HL-60 (cell line): ENCODE measurements around the gene FAAP24.

Experiments
- DNase-seq, 2 experiments: peaks; one replicate each; pipeline ENCODE4 v3.0.0-alpha.2; 2010 to 2020; ENCODE audit warnings: low read depth in 1 of 2, low spot score in 1 of 2
- H3K27ac ChIP-seq: fragments of 250-450 bp; sonication (Bioruptor Pico); replicated peaks from 2 replicates; pipeline ENCODE4 v1.5.1; 2020; ENCODE audit warnings: mild to moderate bottlenecking, moderate library complexity
- H3K27me3 ChIP-seq: fragments of 250-450 bp; sonication (Bioruptor Pico); 2 replicates; pipeline ENCODE4 v1.5.1; 2021; ENCODE audit warnings: mild to moderate bottlenecking, moderate library complexity; ENCODE audit not compliant: insufficient read depth, poor library complexity, severe bottlenecking
- H3K4me3 ChIP-seq: replicated peaks from 2 replicates; pipeline ENCODE4 v1.5.1; 2011; ENCODE audit warnings: mild to moderate bottlenecking, control low read depth, low read length; ENCODE audit not compliant: insufficient read depth
- CTCF ChIP-seq: IDR thresholded peaks from one replicate; pipeline ENCODE4 v1.5.1; 2011; ENCODE audit warnings: low read length, control low read depth, inconsistent platforms; ENCODE audit not compliant: insufficient read depth
- GABPA ChIP-seq: IDR thresholded peaks from 2 replicates; pipeline ENCODE4 v1.6.1; 2012; ENCODE audit warnings: low read depth
- POLR2AphosphoS5 ChIP-seq: IDR thresholded peaks from 2 replicates; pipeline ENCODE4 v1.6.1; 2012; ENCODE audit warnings: low read depth
- REST ChIP-seq: IDR thresholded peaks from 2 replicates; pipeline ENCODE4 v1.6.1; 2012; ENCODE audit warnings: low read depth; ENCODE audit not compliant: insufficient replicate concordance
- SPI1 ChIP-seq: IDR thresholded peaks from 2 replicates; pipeline ENCODE4 v1.6.1; 2012; ENCODE audit warnings: low read depth, mild to moderate bottlenecking, borderline replicate concordance

The FAAP24 gene

GRCh38 chr19:32930567-32930966 lies 41.5 kb upstream of the FAAP24 start:
- Histone ChIP-seq H3K27me3 (no peaks in the 10 kb centered on the region), H3K27ac (no peak overlapping the region), H3K4me3 (no peak overlapping the region)
- TF ChIP-seq CTCF (no peak), POLR2AphosphoS5 (no peak), REST (no peak), SPI1 (no peak), GABPA (no peak)
- no peak for DNase-seq

GRCh38 chr19:32933571-32933970 lies 38.5 kb upstream of the FAAP24 start:
- no peak overlapping the region for H3K4me3 ChIP-seq
- TF ChIP-seq CTCF (no peak), SPI1 (no peak), POLR2AphosphoS5 (no peak), REST (no peak), GABPA (no peak)
- no peak overlapping the region for H3K27ac ChIP-seq
- DNase-seq = no peak
- no peaks in the 10 kb centered on the region for H3K27me3 ChIP-seq

GRCh38 chr19:32935629-32936028 lies 36.4 kb upstream of the FAAP24 start:
- TF ChIP-seq POLR2AphosphoS5 = no peak
- TF ChIP-seq GABPA = no peak
- no peak for TF ChIP-seq SPI1
- TF ChIP-seq REST = no peak
- TF ChIP-seq CTCF = no peak
- Histone ChIP-seq H3K4me3 (no peak overlapping the region), H3K27ac (no peak overlapping the region), H3K27me3 (no peaks in the 10 kb centered on the region)
- DNase-seq = no peak
